ENCODE results near the gene ATOX1.
"Not testable (repeated sequence)": the region's sequence is repeated elsewhere in the genome, so short reads cannot be mapped to it uniquely, and the experiment has no call there.

Gene ATOX1

DNA sequence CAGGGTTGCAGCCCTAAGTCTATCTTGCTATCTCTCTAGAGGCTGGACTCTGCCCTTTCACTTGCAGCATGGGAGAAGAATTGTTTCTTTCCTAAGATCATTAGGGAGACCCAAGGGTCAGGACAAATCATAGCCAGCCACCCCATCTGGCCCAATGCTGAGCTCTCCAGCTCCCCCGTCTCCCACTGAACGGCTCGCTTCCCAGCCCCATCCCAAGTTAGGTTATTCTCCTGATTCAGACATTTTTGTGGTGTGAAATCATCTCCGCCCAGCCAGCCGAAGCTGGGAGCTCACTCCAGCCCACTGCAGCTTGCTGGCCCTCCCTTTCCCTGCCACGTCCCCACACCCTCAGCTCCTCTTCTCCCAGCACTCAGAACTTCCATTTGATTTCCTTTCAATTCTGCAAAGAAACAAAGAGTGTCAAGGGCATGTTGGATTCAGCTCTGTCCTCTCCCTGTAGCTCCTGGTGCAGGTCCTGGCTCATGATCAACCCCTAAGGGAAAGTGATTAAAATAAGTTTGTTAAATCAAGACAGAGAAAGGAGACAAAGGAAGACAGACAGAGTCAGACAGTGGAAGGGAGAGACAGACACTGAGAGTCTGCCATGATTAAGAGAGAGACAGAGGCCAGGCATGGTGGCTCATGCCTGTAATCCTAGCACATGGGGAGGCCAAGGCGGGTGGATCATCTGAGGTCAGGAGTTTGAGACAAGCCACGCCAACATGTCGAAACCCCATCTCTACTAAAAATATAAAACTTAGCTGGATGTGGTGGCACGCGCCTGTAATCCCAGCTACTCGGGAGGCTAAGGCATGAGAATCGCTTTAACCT, 59.1 kb downstream of the ATOX1 start:
- peak; percentile 98 for DNase-seq (ENCODE audit: low read depth, low spot score)

DNA sequence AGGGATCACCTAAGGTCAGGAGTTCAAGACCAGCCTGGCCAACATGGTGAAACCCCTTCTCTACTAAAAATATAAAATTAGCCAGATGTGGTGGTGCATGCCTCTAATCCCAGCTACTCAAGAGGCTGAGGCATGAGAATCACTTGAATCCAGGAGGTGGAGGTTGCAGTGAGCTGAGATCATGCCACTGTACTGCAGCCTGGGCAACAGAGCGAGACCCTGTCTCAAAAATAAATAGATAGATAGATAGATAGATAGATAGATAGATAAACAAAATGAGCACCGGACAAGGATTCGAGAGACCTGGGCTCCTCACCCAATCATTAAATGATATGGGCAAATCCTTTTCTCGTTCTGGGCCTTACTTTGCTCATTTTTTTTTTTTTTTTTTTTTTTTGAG, 60.4 kb downstream of the ATOX1 start:
- not testable (repeated sequence) for DNase-seq (ENCODE audit: low read depth, low spot score)

DNA sequence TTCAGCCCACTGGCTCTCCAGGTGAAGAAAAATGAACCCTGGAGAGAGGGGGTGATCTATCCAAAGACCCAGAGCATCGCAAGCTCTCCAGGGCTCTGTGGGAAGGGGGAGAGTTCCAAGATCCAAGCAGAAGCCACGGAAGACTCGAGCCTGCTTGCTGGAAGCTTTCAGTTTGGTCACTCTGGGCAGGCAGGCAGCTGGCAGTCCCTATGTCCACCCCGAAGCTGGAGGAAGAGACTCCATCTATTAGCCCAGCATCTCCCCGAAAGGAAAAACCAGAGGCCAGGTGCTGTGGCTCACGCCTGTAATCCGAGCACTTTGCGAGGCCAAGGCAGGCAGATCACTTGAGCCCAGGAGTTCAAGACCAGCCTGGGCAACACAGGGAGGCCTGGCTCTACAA, 61.0 kb downstream of the ATOX1 start:
- no peak for DNase-seq (ENCODE audit: low read depth, low spot score)

DNA sequence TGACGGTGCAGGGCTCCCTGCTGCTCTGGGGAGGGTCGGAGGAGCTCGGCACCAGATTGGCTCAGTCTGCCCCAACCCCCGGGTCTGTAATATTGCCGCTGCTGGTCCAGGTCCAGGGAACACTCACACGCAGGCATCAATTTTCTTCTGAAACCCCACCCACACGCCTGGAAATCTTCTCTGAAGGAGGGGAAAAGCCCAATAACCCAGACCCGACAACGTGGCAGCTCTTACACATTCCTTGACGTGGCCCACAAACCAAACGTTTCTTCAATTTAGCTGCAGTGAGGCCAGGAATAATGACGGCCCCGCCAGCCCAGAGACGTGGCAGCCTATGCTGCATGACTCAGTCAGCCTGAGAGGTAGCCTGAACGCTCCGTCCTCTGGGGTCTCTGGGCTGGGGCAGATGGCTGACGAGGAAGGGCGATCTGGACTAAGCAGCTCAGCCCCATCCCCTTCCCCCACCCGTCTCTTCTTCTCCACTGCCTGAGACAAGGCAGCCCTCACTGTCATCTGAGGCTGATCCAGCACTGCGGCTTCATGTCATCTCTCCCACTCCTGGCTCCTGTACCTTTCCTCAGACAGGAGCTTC, 61.9 kb downstream of the ATOX1 start:
- DNase-seq (ENCODE audit: low read depth, low spot score) = peak; percentile 98

DNA sequence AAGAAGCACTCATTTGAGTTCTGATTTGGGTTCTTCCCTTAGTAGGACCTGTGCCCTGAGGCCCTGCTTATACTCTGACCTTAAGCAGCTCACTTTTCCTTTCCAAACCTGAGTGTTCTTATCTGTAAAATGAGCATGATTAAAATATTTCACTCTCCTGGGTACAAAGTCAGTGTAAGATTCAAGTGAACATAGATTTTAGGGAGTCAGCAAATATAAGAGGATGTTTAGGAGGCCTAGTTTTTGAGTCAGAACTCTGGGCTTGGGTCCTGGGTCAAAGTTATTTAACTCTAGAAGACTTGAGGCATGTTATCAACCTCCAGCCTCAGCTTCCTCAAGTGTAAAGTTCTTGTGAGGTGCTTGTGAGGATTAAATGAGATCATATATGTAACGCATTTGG, 63.0 kb downstream of the ATOX1 start:
- DNase-seq (ENCODE audit: low read depth, low spot score) = no peak

DNA sequence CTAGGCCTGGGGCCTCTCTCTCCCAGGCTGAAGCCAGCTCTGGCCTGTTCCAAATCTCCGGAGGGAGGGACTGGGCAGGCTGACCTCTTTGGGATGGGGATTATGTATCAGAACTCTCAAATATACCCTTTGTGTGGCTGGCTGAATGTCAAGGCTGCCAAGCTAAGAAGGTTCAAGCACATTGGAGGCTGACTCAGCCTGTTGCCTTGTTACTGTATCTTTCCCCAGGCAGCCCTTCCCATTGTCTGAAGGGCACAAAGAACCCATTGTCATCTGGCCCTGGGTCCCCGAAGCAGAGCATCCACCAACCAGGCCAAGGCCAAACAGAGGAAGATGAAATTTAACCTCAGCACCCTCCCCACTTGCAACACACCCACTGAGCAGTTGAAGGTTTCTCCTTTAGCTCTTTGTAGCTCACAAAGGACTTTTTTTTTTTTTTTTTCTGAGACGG, 64.4 kb downstream of the ATOX1 start:
- peak; percentile 58 for DNase-seq (ENCODE audit: low read depth, low spot score)
